GM21390 (cell line): ENCODE results near the gene CASKIN1.

Source experiments
- ATAC-seq: cut with Tn5 transposase; IDR thresholded peaks from one replicate; pipeline ENCODE4 v1.9.1; 2021; ENCODE audit not compliant: unreplicated experiment

The CASKIN1 gene

DNA sequence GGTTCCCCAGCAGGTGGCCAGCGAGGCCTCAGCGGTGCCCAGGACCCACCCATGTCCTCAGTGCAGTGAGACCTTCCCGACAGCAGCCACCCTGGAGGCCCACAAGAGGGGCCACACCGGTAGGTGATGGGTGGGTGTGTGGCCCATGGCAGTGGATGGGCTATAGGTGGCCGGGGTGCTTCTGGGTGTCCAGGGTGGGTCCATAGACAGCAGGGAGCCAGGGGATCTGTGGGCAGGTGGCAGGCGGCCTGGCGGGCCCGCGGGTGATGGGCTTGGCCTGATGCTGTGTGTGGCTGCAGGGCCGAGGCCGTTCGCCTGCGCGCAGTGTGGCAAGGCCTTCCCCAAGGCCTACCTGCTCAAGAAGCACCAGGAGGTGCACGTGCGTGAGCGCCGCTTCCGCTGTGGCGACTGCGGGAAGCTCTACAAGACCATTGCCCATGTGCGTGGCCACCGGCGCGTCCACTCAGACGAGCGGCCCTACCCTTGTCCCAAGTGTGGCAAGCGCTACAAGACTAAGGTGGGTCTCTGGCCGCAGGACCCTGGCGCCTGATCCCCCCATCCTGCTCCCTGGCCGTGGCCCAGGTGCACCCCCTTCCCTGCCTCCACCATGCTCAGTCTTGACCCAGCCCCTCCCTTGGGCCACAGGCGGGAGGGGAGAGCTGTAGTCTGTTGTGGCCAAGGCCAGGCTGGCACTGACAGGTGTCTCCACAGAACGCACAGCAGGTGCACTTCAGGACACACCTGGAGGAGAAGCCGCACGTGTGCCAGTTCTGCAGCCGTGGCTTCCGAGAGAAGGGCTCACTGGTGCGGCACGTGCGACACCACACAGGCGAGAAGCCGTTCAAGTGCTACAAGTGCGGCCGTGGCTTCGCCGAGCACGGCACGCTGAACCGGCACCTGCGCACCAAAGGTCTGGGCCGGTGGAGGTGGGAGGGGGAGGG is 37.7 kb upstream of the CASKIN1 start:
- ATAC-seq, result no peak

DNA sequence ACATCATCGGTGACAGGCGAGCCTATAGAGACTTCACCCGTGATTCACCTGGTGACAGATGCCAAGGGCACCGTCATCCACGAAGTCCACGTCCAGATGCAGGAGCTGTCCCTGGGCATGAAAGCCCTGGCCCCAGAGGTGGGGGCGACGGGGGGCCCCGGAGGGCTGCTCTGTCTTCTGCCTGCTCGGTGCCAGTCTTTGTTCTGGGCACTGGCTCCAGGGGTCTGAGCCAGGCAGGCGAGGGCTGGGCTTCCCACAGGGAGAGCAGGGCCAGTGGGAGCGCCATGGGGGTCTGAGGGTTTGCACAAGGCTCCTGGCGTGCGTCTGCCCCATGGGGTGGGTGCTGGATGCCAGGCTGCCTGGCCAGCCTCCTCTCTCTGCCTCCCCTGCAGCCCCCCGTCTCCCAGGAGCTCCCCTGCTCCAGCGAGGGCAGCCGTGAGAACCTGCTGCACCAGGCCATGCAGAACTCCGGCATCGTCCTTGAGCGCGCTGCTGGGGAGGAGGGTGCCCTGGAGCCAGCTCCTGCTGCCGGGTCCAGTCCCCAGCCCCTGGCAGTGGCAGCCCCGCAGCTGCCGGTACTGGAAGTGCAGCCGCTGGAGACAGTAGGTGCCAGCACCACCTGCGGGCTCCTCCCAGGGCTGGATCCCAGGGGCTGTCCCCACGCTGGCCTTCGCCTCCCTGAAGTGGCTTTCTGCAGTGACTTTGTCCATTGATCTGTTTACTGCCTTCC is 36.8 kb upstream of the CASKIN1 start:
- ATAC-seq, result no peak

DNA sequence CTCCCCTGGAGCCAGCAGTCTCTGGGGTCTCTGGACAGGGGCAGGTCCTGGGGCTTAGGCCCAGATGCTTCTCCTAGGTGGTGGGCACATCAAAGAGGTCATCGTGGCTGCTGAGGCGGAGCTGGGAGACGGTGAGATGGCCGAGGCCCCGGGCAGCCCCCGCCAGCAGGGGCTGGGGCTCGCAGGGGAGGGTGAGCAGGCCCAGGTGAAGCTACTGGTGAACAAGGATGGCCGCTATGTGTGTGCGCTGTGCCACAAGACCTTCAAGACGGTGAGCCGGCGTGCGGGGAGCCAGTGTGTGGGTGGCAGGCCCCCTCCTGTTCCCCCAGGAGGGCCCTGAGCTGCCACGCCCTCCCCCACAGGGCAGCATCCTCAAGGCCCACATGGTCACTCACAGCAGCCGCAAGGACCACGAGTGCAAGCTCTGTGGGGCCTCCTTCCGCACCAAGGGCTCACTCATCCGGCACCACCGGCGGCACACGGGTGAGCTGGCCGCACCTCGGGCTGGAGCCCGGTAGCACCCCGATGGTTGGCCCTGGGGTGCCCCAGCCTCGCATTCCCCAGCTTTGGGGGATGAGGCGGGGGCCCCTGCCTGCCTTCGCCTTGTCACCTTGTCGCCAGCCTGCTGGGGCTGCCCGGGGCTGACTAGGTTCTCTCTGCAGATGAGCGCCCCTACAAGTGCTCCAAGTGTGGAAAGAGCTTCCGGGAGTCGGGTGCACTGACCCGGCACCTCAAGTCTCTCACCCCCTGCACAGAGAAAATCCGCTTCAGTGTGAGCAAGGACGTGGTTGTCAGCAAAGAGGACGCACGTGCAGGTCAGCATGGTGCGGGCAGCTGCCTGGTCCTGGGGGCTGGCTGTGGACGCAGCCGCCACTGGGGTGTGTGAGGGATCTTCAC is 35.9 kb upstream of the CASKIN1 start:
- ATAC-seq, result no peak

DNA sequence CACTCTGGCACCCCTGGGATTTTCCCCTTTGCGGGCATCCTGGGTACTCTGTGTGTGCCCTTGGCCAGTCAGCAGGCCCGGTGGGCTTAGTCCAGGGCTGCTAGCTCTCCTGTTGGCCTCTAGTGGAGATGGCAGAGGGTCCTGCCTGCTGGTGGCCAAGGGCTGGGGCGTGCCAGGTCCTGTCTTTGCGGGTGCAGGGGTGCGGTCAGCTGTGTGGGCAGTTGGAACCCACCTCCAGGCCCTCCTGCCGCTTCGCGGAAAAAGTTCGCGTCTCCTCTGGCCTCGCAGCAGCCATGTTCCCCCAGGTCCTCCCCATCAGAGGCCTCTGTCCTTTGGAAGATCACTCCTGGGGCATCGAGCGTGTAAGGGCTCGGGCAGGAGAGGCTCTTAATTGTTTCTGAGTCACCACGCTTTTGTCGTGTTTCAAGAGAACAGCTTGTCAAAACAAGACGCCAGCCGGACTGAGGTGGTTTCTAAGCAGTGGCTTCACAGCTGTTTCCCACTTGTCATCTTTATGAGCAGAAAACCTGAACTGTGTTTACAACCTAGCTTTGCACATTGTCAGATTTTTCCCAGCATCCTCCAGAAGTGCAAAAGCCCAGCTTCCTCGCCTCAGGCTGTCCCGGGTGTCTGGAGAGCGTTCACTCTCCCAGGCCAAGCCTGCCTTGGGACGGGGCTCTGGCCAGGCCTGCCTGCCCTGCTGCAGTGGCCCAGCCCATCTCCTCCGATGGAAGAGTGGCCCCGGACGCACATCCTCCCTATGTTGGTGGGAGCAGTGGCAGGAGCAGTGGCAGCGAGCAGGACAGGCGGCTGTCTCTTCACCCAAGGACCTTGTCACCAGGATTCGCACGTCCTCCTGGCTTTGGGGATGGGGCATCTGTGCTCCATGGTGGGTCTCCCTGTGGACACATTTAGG is 34.9 kb upstream of the CASKIN1 start:
- no peak for ATAC-seq

DNA sequence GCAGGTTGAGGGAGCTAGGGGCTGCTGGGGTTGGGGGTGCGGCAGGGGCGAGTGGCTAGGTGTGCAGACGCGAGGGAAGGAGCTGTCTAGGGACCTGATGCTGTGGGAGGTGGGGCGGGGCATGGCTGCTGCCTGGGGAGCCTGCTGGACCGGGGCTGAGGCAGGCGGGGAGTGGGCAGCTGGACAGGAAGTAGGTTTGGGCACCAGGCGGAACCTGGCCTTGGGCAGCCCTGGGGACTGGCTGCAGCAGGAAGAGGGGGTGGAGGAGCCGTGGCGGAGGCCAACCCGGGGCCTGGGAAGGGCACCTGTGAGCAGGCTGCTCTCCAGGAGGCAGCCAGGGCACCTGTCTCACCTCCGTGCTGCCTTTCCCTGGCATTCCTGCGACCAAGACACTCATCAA is 34.0 kb upstream of the CASKIN1 start:
- no peak for ATAC-seq

DNA sequence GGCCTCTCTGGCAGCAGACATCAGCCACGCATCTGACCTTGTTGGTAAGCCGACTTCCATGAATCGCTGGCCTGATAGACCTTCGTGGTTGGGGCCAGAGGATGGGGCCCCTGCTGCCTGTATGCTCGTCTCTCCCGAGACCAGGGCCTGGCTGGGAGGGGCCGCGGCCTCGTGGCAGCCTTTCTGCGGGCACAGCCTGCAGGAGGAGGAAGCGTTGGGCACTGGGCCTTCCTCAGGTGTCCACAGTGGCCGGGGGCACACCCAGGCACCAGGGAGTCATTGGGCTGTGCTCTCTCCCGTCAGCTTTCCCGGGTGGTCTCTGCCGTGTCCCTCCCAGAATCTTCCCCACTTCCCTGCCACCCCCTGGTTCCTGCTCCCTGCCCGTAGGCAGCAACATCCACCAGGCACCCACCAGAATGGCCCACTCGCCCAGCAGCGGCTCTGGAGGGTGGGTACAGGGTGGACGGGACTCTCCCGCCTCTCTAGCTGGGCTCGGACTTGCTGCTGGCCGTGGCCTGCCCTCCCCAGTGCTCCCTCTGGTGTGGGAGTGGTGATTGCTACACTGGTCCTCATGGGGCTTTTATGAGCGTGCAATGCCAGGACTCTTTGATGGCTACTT is 33.3 kb upstream of the CASKIN1 start:
- ATAC-seq, result no peak

DNA sequence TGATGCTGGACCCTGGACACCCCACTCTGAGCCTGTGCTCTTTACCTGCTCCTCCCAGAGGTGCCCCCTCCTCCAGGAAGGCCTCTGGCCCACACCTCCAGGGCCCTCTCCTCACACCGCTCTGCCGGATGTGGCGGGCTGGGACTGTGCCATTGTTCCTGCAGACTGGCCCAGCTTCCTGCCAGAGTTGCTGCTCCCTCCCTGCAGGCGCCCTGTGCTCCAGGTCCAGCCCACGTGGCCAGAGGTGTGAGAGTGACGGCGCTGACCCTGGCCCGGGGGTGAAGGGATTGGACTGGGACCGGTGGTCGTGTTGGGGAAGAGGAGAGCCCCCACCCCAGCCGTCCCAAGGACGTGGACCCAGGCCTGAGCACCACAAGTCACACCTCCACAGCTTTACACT is 32.7 kb upstream of the CASKIN1 start:
- no peak for ATAC-seq

DNA sequence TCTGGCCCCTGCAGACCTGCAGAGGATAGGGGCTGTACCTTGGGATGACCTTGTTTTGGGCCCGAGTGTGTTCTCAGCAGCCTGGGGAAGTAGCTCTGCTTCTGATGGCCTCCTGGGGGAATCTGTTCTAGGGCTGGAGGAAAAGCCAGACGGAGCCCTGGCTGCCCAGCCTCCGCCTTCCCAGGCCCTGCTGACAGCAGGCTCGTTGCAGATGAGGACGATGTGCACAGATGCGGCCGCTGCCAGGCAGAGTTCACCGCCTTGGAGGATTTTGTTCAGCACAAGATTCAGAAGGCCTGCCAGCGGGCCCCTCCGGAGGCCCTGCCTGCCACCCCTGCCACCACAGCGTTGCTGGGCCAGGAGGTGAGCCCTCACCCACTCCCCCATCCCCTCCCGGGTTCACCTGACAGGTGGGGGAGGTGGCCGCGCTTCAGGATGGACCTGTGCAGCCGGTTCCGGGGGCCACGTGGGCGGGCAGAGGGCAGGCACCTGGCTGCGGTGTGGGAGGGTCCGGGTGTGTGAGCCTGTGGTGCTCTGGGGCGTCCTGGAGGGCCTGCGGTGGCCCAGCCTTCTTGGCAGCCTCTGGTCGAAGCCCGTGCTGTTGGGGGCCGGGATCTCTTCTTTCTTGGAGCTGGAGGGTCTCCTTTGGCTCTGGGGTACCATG is 31.9 kb upstream of the CASKIN1 start:
- no peak for ATAC-seq

DNA sequence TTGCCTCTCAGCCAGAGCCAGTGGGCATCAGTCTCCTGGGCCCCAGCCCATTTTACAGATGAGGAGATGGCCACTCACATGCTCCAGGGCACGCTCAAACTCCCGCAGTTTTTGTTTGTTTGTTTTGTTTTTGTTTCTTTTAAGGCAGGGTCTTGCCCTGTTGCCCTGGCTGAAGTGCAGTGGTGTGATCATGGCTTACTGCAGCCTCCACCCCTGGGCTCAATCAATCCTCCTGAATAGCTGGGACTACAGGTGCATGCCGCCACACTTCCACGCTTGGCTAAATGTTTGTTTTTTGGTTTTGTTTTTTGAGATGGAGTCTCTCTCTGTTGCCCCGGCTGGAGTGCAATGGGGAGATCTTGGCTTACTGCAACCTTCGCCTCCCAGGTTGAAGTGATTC is 30.5 kb upstream of the CASKIN1 start:
- ATAC-seq, result no peak

DNA sequence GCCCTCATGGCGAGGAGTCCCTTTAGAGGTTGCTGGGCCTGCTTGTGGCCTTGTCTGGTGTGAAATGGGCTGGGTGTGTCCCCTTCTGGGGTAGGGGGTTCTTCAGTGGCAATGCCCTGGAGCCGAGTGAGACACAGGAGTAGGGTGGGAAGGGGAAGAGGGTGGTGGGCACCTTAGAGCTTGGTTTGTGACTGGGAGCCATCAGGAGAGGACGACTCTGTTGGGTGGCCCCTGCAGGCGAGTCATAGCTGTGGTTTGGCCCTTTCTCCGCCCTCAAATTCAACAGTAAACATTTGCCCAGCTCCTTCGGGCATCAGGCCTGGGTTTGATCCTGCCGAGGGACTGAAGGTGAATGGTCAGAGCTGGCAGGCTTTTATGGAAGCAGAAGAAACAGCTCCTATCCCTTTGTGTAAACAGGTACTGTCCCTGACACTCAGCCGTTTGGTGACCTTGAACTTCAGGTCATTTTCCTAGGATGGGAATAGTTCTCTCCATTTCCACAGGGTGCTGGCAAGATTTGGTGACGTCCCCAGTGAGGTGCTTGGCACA is 29.9 kb upstream of the CASKIN1 start:
- no peak for ATAC-seq

DNA sequence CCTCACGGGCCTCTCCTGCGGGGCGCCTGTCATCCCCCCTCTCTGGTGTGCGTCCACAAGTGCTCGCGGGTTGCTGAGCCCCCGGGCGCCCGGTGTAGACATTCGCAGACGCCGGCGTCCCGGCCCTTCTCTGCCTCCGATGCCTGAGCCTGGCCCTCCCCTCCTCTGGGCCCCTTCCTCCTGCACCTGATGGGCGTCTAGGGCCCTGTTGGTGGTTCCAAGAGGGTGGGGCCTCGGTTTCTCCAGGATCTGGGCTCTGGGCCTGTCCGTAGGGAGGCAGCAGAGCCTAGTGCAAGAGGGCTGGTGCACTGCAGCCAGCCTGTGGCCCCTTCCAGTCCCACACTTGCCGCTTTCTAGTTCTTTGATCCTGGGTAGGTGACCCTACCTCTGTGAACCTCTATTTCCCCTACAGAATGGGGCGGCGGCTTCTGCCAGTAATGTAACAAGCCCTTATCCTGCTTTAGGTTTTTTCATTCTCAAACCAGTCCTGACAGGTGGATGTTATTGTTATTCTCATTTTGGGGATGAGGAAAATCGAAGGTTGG is 27.6 kb upstream of the CASKIN1 start:
- peak; percentile 24 for ATAC-seq

DNA sequence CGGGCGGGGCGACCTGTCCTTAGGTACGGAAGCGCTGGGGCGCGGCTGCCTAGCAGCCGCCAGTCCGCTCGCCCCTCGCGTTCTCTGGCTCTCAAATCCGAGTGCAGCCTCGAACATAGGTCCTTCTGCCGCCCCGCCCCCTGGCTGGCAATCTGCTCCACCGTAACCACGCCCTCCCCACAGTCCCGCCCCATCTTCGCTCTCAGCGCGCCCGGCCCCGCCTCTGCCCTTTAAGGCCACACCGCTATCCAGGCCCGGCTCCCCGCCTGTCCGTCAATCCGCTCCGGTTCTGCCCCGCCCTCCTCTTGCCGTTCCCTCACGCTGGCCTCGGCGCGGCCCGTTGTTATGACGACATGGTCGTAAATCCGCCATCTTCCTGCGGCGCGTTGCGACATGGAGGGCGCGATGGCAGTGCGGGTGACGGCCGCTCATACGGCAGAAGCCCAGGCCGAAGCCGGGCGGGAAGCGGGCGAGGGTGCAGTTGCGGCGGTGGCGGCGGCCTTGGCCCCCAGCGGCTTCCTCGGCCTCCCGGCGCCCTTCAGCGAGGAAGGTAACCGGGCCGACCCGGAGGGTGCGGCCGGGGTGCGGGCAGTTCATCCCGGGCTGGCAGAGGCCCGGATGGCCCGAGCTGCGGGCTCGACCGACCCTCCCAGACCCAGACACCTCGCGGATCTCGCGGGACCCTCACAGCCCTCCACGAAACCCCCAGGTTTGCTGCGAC is 27.0 kb upstream of the CASKIN1 start, which contains the start of gene E4F1:
TSS of gene E4F1 (plus strand) at position 371 of the 721 bp plus-strand sequence. CDS start at position 394, 23 bp downstream.
- ATAC-seq, result peak; percentile 86

DNA sequence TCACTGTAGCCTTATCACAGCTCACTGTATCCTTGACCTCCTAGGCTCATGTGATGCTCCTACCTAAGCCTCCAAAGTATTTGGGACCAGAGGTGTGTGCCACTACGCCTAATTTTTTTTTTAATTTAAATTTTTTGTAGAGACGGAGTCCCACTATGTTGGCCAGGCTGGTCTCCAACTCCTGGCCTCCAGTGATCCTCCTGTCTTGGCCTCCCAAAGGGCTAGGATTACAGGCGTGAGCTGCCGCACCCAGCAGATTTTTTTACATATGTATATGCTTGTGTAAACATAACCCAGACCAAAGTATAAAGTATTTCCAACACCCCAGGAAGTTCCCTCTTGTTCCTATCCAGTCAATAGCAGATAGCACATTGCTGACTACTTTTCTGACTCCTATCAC is 19.9 kb upstream of the CASKIN1 start:
- ATAC-seq, result no peak

DNA sequence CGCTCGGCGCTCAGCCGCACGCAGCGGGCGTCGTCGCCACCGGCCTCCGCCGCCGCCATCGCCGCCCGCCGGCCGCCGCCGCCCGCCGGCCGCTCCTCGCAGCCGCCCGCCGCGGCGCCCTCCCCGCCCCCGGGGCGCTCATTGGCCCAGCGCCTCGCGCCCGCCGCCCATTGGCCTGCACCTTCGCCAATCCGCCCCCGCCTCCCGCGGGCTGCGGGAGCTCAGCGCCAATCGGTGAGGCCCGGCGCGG is 18.2 kb upstream of the CASKIN1 start, which contains the start of gene PGP:
TSS of gene PGP (minus strand) at position 122 of the 250 bp plus-strand sequence. CDS start at position 59, 63 bp downstream.
- ATAC-seq, result peak; percentile 71

DNA sequence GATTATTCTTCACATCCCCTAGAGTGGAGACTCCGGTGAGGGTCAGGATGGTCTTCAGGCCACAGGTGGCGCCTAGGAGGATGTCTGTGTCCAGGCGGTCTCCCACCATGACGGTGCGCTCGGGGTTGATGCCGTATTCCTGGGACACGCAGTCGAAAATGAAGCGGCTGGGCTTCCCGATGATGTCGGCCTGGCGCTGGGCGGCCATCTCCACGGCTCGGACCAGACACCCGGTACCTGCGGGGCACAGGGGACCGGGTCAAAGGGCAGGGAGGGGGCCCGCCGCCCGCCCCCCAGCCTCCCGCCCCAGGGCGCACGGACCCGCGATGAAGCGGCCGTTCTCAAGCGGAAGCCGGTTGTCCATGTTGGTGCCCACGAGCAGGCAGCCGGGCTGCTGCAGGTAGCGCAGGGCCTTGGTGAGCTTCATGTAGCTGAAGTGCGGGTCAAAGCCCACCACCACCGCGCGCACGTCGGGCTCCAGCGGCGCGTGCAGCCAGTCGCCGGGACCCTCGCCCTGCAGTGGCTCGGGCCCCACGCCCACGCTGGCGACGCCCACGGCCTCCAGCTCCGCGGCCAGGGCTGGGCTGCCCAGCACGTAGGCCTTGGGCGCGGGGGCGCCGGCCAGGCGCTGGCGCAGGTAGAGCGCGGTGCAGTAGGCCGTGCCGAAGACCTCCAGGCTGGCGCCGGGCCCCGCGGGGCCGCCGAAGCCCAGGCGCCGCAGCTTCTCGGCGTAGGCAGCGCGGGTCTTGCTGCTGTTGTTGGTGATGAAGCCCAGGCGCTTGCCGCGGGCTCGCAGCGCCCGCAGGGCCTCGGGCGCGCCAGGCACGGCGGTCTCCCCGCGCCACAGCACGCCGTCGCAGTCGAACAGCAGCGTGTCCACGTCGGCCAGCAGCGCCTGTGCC is 17.7 kb upstream of the CASKIN1 start:
- ATAC-seq, result no peak

DNA sequence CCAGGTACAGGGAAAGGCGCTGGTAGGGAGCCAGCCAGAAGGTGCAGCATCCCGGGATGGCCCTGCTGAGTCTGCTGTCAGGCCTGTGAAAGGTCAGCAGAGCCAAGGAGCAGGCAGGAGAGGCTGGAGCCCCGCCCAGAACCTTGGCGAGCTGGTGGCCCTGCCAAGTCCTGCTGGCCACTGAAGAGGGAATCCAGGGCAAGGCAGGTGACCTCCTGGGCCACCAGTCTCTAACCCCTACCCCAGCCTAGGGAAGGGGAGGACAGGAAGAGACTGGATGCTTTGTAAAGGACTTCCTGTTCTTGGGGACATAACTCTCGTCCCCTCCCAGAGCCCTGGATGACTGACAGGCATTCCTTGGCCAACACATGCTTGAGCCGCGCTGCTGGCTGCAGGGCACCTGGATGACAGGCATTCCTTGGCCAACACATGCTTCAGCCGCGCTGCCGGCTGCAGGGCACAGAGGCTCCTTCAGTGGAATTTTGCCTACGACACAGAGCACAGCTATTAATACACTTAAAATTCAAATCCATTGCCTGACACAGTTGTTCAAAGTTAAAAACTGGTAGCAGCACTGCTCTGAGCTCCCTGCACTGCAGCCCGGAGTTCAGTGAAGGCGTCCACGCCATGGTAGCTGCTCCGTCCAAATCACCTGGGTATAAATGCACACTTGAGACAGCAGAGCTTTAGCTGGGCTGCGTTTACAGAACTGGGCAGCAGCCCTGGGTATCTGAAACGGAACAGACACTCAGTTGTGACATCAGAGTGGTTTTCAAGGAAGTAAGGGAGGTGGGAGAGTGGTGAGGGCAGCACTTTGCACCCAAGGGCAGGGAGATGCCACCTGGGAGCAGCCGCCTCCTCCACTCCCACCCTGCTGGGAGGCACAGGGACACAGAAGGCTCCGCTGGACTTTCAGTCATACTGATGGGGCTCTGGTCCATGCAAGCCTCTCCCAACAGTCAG is 16.2 kb upstream of the CASKIN1 start:
- no peak for ATAC-seq
